Endometrium (tissue), 2 donors: ENCODE measurements around the gene TMSB10.
"Not testable (repeated sequence)": the region's sequence is repeated elsewhere in the genome, so short reads cannot be mapped to it uniquely, and the experiment has no call there.

ENCODE experiments used
- FAIRE-seq: peaks from 2 replicates; lab custom pipeline; 2012; peaks lifted over from hg19 to GRCh38; lab: Jason Lieb, UNC
- donor health status: control.
- donor health status: control.

The TMSB10 gene

DNA sequence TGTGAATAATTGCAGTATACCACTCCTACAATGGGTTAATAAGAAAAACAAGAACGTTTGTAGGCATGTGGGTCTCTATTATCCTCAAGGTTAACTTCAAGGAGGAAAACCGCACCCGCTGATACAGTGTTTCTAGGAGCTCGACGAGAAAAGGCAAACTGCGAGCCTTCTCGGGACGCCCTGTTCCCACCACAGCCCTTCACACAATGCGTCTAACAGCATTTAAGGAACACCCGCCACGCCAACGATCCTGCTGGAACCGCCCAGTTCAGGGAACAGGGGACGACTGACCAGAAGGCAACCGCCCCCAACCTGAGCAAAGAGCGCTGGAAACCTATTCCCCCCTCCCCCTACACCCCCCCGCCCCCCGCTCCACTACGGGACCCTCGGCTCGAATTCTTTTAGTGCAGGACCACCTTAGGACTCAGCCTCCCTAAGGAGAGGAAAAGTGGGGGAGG lies 710 bp upstream of the TMSB10 start:
- no peak for FAIRE-seq

DNA sequence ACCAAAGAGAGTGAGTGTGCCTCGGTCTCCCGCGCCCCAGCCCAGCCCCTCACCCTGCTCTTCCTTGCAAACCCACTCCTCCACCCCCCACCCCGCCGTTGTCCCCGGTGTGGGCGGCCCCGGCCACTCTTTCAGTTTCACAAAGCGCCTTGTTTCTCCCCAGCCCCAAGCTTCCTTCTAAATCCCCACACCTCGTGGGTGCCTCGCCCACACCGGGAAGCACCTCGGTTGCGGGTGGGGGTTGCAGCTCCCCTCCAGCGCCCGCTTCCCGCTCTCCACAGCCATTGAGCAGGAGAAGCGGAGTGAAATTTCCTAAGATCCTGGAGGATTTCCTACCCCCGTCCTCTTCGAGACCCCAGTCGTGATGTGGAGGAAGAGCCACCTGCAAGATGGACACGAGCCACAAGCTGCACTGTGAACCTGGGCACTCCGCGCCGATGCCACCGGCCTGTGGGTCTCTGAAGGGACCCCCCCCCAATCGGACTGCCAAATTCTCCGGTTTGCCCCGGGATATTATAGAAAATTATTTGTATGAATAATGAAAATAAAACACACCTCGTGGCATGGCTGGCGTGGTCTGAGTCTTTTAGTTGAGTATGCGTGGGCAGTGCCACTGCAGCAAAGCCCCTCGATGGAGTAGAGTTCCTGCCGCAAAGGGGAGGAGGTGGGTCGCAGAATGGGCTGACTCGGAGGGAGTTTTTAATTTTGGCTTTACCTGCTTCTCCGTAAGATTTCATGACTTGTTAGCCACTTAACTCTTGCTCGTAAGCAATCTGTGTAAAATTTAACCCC lies 848 bp downstream of the TMSB10 start:
- no peak for FAIRE-seq

GRCh38 chr2:84906900-84907714 lies 1.7 kb downstream of the TMSB10 start:
- FAIRE-seq, result no peak

- FAIRE-seq, result no peak
These were observed 3.7 kb downstream of the TMSB10 start for GRCh38 chr2:84908948-84909713.

GRCh38 chr2:84911135-84911678 lies 5.8 kb downstream of the TMSB10 start:
- no peak for FAIRE-seq

DNA sequence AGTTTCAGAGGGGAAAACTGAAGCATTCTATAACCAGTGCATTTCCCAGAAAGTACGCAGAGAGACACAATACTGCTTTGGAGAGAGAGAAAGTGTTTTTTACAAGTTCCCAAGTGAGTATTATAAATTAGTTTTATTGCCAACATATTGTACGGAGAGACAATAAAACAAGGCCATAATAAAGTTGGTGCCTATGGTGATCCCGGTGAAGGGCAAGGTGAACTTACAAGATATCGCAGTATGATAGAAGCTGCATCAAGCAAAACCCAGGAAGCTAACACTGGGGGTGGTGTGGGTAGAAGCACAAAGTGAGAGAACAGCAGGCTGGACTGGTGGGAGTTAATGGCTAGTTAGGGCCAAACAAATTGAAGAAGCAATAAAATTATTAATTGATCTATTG lies 7.5 kb downstream of the TMSB10 start:
- no peak for FAIRE-seq

GRCh38 chr2:84914334-84914733 lies 8.9 kb downstream of the TMSB10 start:
- FAIRE-seq, result no peak

DNA sequence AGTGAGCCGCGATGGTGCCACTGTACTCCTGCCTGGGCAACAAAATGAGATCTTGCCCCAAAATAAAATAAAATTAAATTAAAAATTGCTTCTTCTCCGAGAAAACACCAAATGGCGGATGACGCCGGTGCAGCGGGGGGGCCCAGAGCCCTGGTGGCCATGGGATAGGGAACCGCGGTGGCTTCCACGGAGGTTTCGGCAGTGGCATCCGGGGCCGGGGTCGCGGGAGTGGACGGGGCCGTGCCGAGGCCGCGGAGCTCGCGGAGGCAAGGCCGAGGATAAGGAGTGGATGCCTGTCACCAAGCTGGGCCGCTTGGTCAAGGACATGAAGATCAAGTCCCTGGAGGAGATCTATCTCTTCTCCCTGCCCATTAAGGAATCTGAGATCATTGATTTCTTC lies 10.2 kb downstream of the TMSB10 start:
- not testable (repeated sequence) for FAIRE-seq

GRCh38 chr2:84917821-84918220 lies 12.4 kb downstream of the TMSB10 start:
- not testable (repeated sequence) for FAIRE-seq

DNA sequence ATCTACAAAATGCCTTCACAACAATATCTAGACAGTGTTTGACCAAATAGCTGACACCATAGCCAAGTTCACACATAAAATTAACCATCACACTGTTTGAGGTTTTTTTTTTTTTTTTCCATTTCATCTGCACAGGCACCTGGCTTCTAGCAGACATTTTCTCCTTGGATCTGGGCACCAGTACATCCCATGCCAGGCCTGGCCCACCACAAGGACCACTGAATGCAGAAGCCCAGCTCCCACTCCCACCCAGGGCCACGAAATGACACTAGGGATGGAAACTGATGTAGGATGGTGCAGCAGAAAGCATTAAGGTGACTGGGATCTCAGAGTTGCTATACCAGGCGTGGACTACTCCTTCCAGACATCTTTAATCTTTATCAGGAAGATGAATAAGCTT lies 13.0 kb downstream of the TMSB10 start:
- FAIRE-seq, result no peak

- no peak for FAIRE-seq
These were observed 14.6 kb downstream of the TMSB10 start for GRCh38 chr2:84919885-84920580.

- FAIRE-seq, result no peak
These were observed 17.6 kb downstream of the TMSB10 start for GRCh38 chr2:84923009-84923408.

DNA sequence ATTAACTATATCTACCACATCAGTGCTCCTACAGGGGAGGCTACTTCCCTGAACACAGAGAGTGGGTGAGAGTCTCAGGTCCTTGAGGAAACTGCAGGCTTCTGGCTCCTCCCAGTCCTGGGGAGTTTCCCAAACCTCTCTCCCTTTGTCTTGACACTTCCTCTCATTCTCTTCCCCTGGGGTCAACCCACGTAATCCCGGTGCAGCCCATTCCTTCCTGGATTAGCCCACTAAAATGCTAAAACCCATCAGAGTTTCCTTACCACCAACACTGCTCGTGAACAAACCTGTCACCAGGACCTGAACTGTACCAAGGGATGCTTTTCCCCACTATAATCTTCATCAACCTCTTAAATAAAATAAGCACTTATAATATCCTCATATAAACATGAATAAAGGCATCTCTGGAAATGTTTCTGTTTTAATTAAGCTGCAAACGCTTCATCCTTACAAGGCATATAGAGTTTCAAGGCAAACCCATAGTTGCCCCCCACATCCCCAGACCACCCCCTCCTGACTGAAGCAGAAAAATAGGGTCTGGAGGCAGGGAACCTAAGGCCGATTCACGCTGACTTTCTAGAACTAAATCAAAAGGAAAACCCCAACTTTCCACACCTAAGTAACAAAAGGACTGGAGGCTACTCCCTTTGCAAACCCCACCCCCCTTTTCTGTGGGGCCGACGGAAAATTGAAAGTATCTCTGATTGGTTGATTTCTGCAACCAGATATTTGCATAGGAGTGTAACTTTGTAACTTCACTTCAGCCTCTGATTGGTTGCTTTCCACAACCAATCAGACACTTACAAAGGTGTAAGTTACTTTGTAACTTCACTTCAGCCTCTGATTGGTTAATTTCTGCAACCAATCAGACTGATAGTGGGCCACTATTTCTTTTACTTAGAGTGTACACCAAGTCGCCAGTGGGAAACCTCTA lies 19.0 kb downstream of the TMSB10 start:
- peak; percentile 4 for FAIRE-seq

- no peak for FAIRE-seq
These were observed 19.9 kb downstream of the TMSB10 start for GRCh38 chr2:84925336-84925723.

DNA sequence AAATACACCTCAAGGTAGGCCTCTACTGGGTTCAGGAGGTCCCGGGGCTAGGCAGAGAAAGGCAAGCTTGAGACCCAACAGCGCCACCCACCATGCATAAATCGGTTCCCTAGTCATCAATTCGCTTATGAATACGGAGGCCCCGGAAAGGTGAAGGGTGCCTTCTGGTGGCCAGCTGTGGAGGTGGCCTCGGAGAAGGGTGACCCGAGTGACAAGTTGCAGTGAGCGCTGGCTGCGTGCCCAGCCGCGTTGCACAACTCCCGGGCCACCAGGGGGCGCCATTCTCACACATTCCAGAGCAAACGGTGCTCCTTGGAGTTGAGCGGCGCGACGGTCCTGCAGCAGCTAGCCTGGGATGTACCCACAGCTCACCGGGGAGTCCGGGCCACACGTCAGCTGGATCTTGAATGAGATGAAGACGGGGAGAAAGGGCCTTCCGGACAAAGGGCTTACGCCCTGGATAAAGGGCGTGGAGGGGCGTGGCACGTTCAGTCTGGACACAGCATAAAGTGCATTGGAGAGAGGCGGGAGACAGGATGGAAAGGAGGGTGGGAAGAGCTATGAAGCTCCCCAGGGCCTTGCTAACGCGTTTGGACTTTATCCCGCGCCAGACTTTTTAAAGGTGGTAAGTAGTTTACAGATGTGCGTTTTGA lies 20.4 kb downstream of the TMSB10 start:
- FAIRE-seq, result no peak

GRCh38 chr2:84927275-84927627 lies 21.8 kb downstream of the TMSB10 start:
- FAIRE-seq, result no peak

DNA sequence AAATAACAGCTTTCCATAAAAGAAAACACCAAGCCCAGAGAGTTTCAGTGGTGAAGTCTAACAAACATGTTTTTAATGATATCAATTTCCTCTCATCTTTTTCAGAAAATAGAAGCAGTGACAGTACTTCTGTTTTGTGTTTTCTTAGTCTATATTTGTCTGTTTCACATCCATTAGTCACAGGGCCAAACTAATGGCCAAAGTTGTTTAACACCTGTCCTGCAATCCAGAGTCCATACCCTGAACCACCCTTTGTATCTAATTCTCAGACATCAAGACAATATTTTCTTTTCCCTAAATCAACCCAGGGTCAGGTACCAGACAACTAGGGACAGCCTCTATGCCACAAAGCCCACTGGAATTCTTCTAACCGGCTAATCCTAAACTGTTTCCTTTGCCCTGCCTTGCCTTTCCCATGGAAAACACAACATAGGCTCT lies 25.9 kb downstream of the TMSB10 start:
- FAIRE-seq, result no peak

DNA sequence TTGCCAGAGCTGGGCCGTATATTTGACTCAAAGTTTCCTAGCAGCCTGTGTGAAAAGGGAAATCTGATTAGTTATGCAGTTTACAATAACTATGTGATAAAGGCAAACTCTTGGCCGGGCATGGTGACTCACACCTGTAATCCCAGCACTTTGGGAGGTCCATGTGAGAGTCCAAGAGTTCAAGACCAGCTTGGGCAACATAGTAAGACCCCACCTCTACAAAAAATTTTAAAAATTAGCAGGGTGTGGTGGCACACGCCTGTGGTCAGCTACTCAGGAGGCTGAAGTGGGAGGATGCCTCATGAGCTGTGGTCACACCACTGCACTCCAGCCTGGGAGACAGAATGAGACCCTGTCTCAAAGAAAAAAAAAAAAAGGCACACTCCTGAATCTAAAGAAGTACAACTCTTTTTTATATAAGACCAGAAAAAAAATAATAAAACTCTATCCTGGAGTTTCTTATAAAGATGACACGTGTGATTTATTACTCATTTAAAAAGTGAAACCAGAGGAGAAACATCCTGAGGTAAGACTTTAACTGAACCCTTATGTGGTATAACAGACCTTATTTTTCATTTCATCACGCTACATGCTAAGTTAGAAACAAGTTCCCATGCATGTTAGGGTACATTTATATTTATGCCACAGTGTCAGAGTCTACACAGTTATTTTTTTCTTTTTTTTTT lies 32.9 kb downstream of the TMSB10 start:
- FAIRE-seq, result no peak

DNA sequence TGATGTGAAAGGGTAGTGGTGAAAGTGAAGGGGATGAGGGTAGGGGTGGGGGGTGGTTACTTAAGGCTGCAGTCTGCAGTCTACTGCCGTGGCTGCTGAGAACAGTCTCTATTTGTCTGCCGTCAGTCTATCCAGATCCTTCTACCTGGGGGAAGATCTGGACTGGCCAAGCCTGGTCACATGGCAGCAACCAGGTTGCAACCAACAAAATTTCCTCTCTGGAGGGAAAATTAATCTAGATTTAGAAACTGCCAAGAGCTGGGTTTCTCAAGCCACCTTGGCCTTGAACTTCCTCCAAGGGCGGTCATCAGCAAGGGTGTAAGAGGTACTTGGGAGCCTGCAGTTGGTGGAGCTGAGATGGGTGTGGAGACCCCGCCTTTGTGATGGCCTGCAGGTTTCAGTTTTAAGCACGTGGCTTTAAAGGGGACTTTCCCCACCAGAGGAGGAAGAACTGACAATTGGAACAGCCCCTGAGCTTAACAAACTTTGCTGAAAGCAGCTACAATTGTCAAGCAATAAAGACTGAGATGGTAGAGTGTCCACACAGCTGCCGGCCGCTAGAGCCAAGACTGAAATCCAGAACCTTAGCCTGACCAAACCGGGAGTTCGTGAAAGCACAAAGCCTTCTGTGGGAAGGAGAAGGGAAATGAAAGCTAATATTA lies 34.1 kb downstream of the TMSB10 start:
- FAIRE-seq, result no peak
